HepG2 (cell line): Measurements from ENCODE around the gene DRD3. TPM values are rescaled to one million over a fixed set of nuclear protein-coding genes. Genes with fewer than 3 reads are reported as not detected.

Experiments
- ATAC-seq: fragments of 200-7000 bp; cut with Tn5 transposase; 3 replicates; pipeline ENCODE4 v1.9.1; 2020; ENCODE audit warnings: mild to moderate bottlenecking, moderate library complexity
- BruUV-seq: library from RNA; stranded (reverse); fragments of 400-500 nt; replicated peaks from 2 replicates; lab custom pipeline; 2021; lab: Mats Ljungman, UMichigan
- CTCF ChIA-PET: fragments of 300-600 bp; formaldehyde crosslinking; extraction: SDS; loops from one replicate; lab custom pipeline; 2021; ENCODE audit warnings: low total read pairs, inconsistent platforms, low intra/inter-chr PET ratio; lab: Yijun Ruan, JAX
- POLR2A ChIA-PET: fragments of 350-600 bp; sonication (Branson Sonifier 250); formaldehyde crosslinking; loops from one replicate; lab custom pipeline; 2020; ENCODE audit warnings: antibody characterized with exemption, inconsistent platforms; lab: Yijun Ruan, JAX
- DNase-seq: peaks from one replicate; pipeline ENCODE4 v3.0.0-alpha.2; 2015; ENCODE audit warnings: low spot score
- FAIRE-seq: peaks from 3 replicates; lab custom pipeline; 2011; peaks lifted over from hg19 to GRCh38; lab: Jason Lieb, UNC
- H2AFZ ChIP-seq: one replicate; pipeline ENCODE4 v1.6.1; 2011; ENCODE audit warnings: low read length, inconsistent platforms
- H3K27ac ChIP-seq: fragments of 300-600 bp; 3 replicates; pipeline ENCODE4 v1.8.0; 2011; ENCODE audit warnings: mixed run types, mild to moderate bottlenecking, mixed read lengths, low read length, inconsistent platforms; ENCODE audit not compliant: insufficient read depth; ENCODE audit errors: extremely low read length
- H3K27me3 ChIP-seq, 2 experiments: fragments of 200-600 bp in 1 of 2; 2 replicates in 1 of 2; 3 replicates in 1 of 2; pipeline versions ENCODE4 v1.6.0 to v1.8.0; 2011; ENCODE audit warnings: low read length in 2 of 2, mild to moderate bottlenecking in 2 of 2, moderate library complexity in 2 of 2, inconsistent platforms in 1 of 2; ENCODE audit not compliant: insufficient read depth in 2 of 2, control insufficient read depth in 1 of 2
- H3K36me3 ChIP-seq, 2 experiments: fragments of 200-600 bp in 1 of 2; replicated peaks in 1 of 2; 2 replicates in 1 of 2; 3 replicates in 1 of 2; pipeline versions ENCODE4 v1.5.1 to v1.8.0; 2011; ENCODE audit warnings: low read length in 2 of 2, inconsistent platforms in 1 of 2; ENCODE audit not compliant: insufficient read depth in 2 of 2, control insufficient read depth in 1 of 2
- H3K4me1 ChIP-seq: 2 replicates; pipeline ENCODE4 v1.5.1; 2012; ENCODE audit warnings: low read length, inconsistent platforms; ENCODE audit not compliant: insufficient read depth
- H3K4me2 ChIP-seq: 2 replicates; pipeline ENCODE4 v1.6.0; 2011; ENCODE audit warnings: low read depth, low read length, inconsistent platforms
- H3K4me3 ChIP-seq, 3 experiments: fragments of 200-600 bp in 1 of 3; sonication (generic), shearing (Covaris generic) in 1 of 3; replicated peaks in 1 of 3; 2 replicates each; pipeline ENCODE4 v1.5.1; 2011 to 2016; ENCODE audit warnings: low read length in 3 of 3, inconsistent platforms in 2 of 3, low read depth in 2 of 3, mild to moderate bottlenecking in 2 of 3, control low read depth in 1 of 3, mixed read lengths in 1 of 3; ENCODE audit not compliant: insufficient read depth in 1 of 3
- H3K79me2 ChIP-seq: one replicate; pipeline ENCODE4 v1.6.1; 2011; ENCODE audit warnings: low read length, inconsistent platforms; ENCODE audit not compliant: insufficient read depth
- H3K9ac ChIP-seq: 2 replicates; pipeline ENCODE4 v1.6.0; 2011; ENCODE audit warnings: mild to moderate bottlenecking, low read depth, low read length, inconsistent platforms; ENCODE audit not compliant: insufficient read depth
- H3K9me3 ChIP-seq: 2 replicates; pipeline ENCODE4 v1.5.1; 2012; ENCODE audit warnings: mild to moderate bottlenecking, low read length
- H4K20me1 ChIP-seq: 2 replicates; pipeline ENCODE4 v1.6.0; 2011; ENCODE audit warnings: inconsistent platforms, mild to moderate bottlenecking, low read length, moderate library complexity; ENCODE audit not compliant: insufficient read depth
- NFKBIZ ChIP-seq: IDR thresholded peaks from 2 replicates; pipeline ENCODE4 v1.6.1; 2018; ENCODE audit warnings: missing genetic modification reagents, missing compliant biosample characterization
- TEAD2 ChIP-seq: sonication (generic); formaldehyde crosslinking; IDR thresholded peaks from 2 replicates; pipeline ENCODE4 v1.9.0; 2021; ENCODE audit warnings: missing genetic modification reagents
- in situ Hi-C: cut with HindIII; loops from 2 replicates; pipeline ENCODE4 v1.10.0; 2017; ENCODE audit warnings: low pct_unique_long_range_greater_than_20kb; ENCODE audit not compliant: extremely low pct_ligation_motif_present
- intact Hi-C: fragments of 100-400 bp; cut with micrococcal nuclease; formaldehyde crosslinking; loops from one replicate; pipeline ENCODE4 v1.10.0; 2022; ENCODE audit not compliant: unreplicated experiment
- polyA plus RNA-seq, 8 experiments: library from polyadenylated mRNA; depleted of rRNA in 3 of 8; stranded (reverse) in 7 of 8; unstranded in 1 of 8; fragments of >200 nt; fragmentation: Illumina TruSeq in 4 of 8; extraction: Trizol in 4 of 8; gene quantifications; 2 replicates each; pipeline versions ENCODE4 v1.2.1 to v1.2.3, GENCODE V29; 2011 to 2016; ENCODE audit warnings: low read depth in 4 of 8, missing spikeins in 1 of 8, mixed read lengths in 1 of 8; ENCODE audit not compliant: insufficient read depth in 1 of 8
- total RNA-seq, 5 experiments: library from RNA; depleted of rRNA; stranded (reverse); fragments of >200 nt; fragmentation: Illumina TruSeq; extraction: Trizol; gene quantifications; 2 replicates each; pipeline ENCODE4 v1.2.3, GENCODE V29; 2016; ENCODE audit warnings: low read depth in 1 of 5

Gene DRD3
- total and polyA plus RNA-seq, 2 of the 13 experiments (the other 11 are each of a cell fraction or from before 2014, with no cell fraction given), result not detected

DNA sequence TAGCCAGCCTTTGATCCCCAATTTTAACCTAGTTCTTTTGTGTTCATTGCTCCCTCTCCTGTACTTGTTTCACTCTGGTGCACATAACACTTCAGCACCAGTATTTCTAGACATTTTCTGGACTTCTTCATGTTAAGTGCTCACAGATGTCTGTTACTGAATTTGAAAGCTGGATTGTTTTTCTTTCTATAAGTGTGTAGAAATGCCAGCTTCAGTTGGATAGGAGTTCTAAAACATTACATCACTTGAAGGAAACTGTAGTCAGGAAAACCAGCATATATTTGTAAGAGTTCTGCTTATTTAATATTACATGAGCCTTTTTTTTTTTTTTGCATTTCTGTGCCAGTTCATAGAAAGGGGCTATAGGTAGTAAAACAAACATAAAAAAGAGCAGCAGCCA, 100.7 kb downstream of the DRD3 start:
- H2AFZ ChIP-seq, result no peak overlapping the region
- peaks cover 21 to 63% of the 10 kb centered on the region in 2 experiments for H3K36me3 ChIP-seq
- no peak overlapping the region for H3K27ac ChIP-seq
- FAIRE-seq (no peak), ATAC-seq (no peak)
- H3K9ac ChIP-seq, result no peak overlapping the region
- peaks cover 24% of the 10 kb centered on the region for H3K4me1 ChIP-seq
- TF ChIP-seq NFKBIZ (CRISPR knock-in tag) (no peak), TEAD2 (CRISPR knock-in tag) (no peak)
- TF ChIP-seq, all 625 proteins: peak for 0
- TSS peak; percentile 5 for BruUV-seq
- Histone ChIP-seq H3K9me3 (no peaks in the 10 kb centered on the region), H3K79me2 (no peaks in the 10 kb centered on the region), H3K4me2 (no peak overlapping the region), H3K27me3 (no peaks in the 10 kb centered on the region; a peak in 1 of 5 replicates), H3K4me3 (no peak overlapping the region), H4K20me1 (no peaks in the 10 kb centered on the region)
- no peak for DNase-seq
- POLR2A ChIA-PET, result no interaction called here
- in situ Hi-C loops (no loop called here), intact Hi-C loops (no loop called here)
- CTCF ChIA-PET, result no interaction called here

Other genes with a start within 250 kb of the DRD3 start
- gene ZDHHC23, start 231.0 kb downstream of the DRD3 start, total RNA-seq (2016; rRNA removed; fragmentation: Illumina TruSeq; extraction: Trizol), result 7.8 and 8.8 TPM in 2 replicates
- 1.4 and 1.6 TPM in 2 replicates for gene ZDHHC23, start 231.0 kb downstream of the DRD3 start, polyA plus RNA-seq (2011; rRNA removed)
- gene CCDC191, start 122.5 kb downstream of the DRD3 start, total RNA-seq (2016; rRNA removed; fragmentation: Illumina TruSeq; extraction: Trizol), result 1.2 and 1.4 TPM in 2 replicates
- gene CCDC191, start 122.5 kb downstream of the DRD3 start, polyA plus RNA-seq (2011; rRNA removed), result 0.69 and 0.91 TPM in 2 replicates
- gene QTRT2, start 122.3 kb downstream of the DRD3 start, total RNA-seq (2016; rRNA removed; fragmentation: Illumina TruSeq; extraction: Trizol), result 33.4 and 38.0 TPM in 2 replicates
- 6.6 and 7.1 TPM in 2 replicates for gene QTRT2, start 122.3 kb downstream of the DRD3 start, polyA plus RNA-seq (2011; rRNA removed)
- gene ZNF80, start 58.5 kb upstream of the DRD3 start, total RNA-seq (2016; rRNA removed; fragmentation: Illumina TruSeq; extraction: Trizol), result not detected in 2 replicates
- gene ZNF80, start 58.5 kb upstream of the DRD3 start, polyA plus RNA-seq (2011; rRNA removed), result 0.03 TPM in 1 of 2 replicates, not detected in the other
- not detected in 2 replicates for gene TIGIT, start 115.0 kb upstream of the DRD3 start, total RNA-seq (2016; rRNA removed; fragmentation: Illumina TruSeq; extraction: Trizol)
- gene TIGIT, start 115.0 kb upstream of the DRD3 start, polyA plus RNA-seq (2011; rRNA removed), result not detected in 2 replicates